Ovary (tissue), 9 donors: ENCODE measurements around the gene EIF3C. TPM values are rescaled to one million over a fixed set of nuclear protein-coding genes. Genes with fewer than 3 reads are reported as not detected.
"Not testable (repeated sequence)": the region's sequence is repeated elsewhere in the genome, so short reads cannot be mapped to it uniquely, and the experiment has no call there.

Source experiments
- DNase-seq, 5 donors: peaks; one replicate each; pipeline ENCODE4 v3.0.0-alpha.2; 2019 to 2020
- H3K27ac ChIP-seq, 2 donors: fragments of 200-600 bp; one replicate each; pipeline versions ENCODE4 v1.5.1 to v1.8.0; 2019 to 2022
- H3K27me3 ChIP-seq: fragments of 200-600 bp; one replicate; pipeline ENCODE4 v1.8.0; 2022
- H3K36me3 ChIP-seq: fragments of 200-600 bp; sonication (generic); one replicate; pipeline ENCODE4 v1.5.1; 2019
- H3K4me1 ChIP-seq: one replicate; pipeline ENCODE4 v1.8.1; 2013; ENCODE audit warnings: mild to moderate bottlenecking, moderate library complexity; ENCODE audit not compliant: insufficient read depth
- H3K4me3 ChIP-seq: fragments of 200-600 bp; sonication (generic); one replicate; pipeline ENCODE4 v1.5.1; 2017
- H3K9me3 ChIP-seq, 2 donors: fragments of 200-600 bp in 1 of 2; sonication (generic) in 1 of 2; one replicate each; pipeline versions ENCODE4 v1.5.1 to v1.8.1; 2013 to 2019; ENCODE audit warnings: mild to moderate bottlenecking in 1 of 2, moderate library complexity in 1 of 2
- WGBS, 3 donors: extraction: QIAGEN DNeasy Blood & Tissue Kit in 1 of 3; methylation state at CpG; one replicate each; pipeline versions ENCODE4 v1.1.5 to v1.1.7; 2013 to 2017; 5-methylcytosine and 5-hydroxymethylcytosine counted together
- intact Hi-C, 4 donors: fragments of 100-400 bp; cut with DNase I; formaldehyde crosslinking; loops; one replicate each; pipeline versions ENCODE4 v1.11.0 to v1.15.1; 2022 to 2023
- polyA plus RNA-seq, 2 donors: library from polyadenylated mRNA; stranded (reverse); fragments of 200-250 nt in 1 of 2; fragments of 350-450 nt in 1 of 2; fragmentation: Illumina TruSeq in 1 of 2; extraction: RNeasy Lipid Tissue Mini Kit (QIAGEN cat#74804) in 1 of 2; gene quantifications; one replicate each; pipeline ENCODE4 v1.2.3, GENCODE V29; 2013 to 2014
- total RNA-seq, 7 donors: library from RNA; depleted of rRNA in 2 of 7; stranded (reverse); fragments of >200 nt in 2 of 7; fragmentation: NEBNext Ultra II Directional in 3 of 7; extraction: Animal tissue kit (Norgen Biotek cat#: 25700) in 3 of 7; gene quantifications; one replicate each; pipeline versions ENCODE4 v1.1.0 to v1.2.4, GENCODE V29; 2016 to 2023
- donor health status: DM: no; HTN: no; CAD: no; lungs with moderate emphysema.
- donor health status: DM: no; HTN: no; CAD: no.
- donor health status: Bipolar disorder and iron deficiency.
- donor health status: DM: yes; HTN: yes; CAD: no.
- donor health status: DM: no; HTN: no; CAD: no.
- donor health status: DM: yes; HTN: yes; CAD: no.

EIF3C gene
- total and polyA plus RNA-seq, 9 donors: 163 to 1,101 (median 544) TPM

GRCh38 chr16:28700349-28700748, 10.9 kb upstream of the EIF3C start:
- 79 to 95% methylated on average over 8 to 16 of the region's 19 CpGs; no CpG with 5 or more reads in 1 of the 3 donors for WGBS, 3 donors
- H3K27ac ChIP-seq, intact Hi-C loops, H3K27me3 ChIP-seq, H3K4me1 ChIP-seq, H3K4me3 ChIP-seq, DNase-seq, H3K36me3 ChIP-seq, H3K9me3 ChIP-seq: not testable (repeated sequence)

- intact Hi-C loops, H3K27ac ChIP-seq, DNase-seq, H3K4me3 ChIP-seq, H3K36me3 ChIP-seq, H3K9me3 ChIP-seq, H3K27me3 ChIP-seq, H3K4me1 ChIP-seq: not testable (repeated sequence)
- WGBS, 3 donors: no CpG with 5 or more reads among the region's 8 CpGs
These were observed 9.9 kb upstream of the EIF3C start for GRCh38 chr16:28701384-28701783.

- H3K27ac ChIP-seq, H3K4me3 ChIP-seq, H3K36me3 ChIP-seq, H3K27me3 ChIP-seq, H3K4me1 ChIP-seq, H3K9me3 ChIP-seq, DNase-seq, intact Hi-C loops: not testable (repeated sequence)
- 82% methylated on average over 6 of the region's 7 CpGs; no CpG with 5 or more reads in 2 of the 3 donors for WGBS, 3 donors
These were observed 7.0 kb upstream of the EIF3C start for GRCh38 chr16:28704246-28704645.

GRCh38 chr16:28722852-28723650, 11.8 kb downstream of the EIF3C start:
- H3K4me3 ChIP-seq, H3K27me3 ChIP-seq, H3K36me3 ChIP-seq, DNase-seq, H3K4me1 ChIP-seq, intact Hi-C loops, H3K9me3 ChIP-seq, H3K27ac ChIP-seq: not testable (repeated sequence)
- WGBS, 3 donors: 88 to 91% (median 90%) methylated on average over 11 to 13 of the region's 15 CpGs

- H3K9me3 ChIP-seq, intact Hi-C loops, H3K27me3 ChIP-seq, H3K27ac ChIP-seq, H3K36me3 ChIP-seq, DNase-seq, H3K4me1 ChIP-seq, H3K4me3 ChIP-seq: not testable (repeated sequence)
- WGBS, 3 donors: no CpG with 5 or more reads among the region's 5 CpGs
These were observed 20.0 kb downstream of the EIF3C start for GRCh38 chr16:28731253-28731652.

GRCh38 chr16:28732455-28733124, 21.3 kb downstream of the EIF3C start:
- H3K27me3 ChIP-seq, H3K36me3 ChIP-seq, intact Hi-C loops, H3K4me1 ChIP-seq, H3K9me3 ChIP-seq, DNase-seq, H3K27ac ChIP-seq, H3K4me3 ChIP-seq: not testable (repeated sequence)
- WGBS, 3 donors: 0 to 78% methylated on average over 1 to 3 of the region's 9 CpGs; no CpG with 5 or more reads in 1 of the 3 donors

GRCh38 chr16:28739787-28740186, 28.5 kb downstream of the EIF3C start:
- H3K4me3 ChIP-seq, H3K9me3 ChIP-seq, H3K4me1 ChIP-seq, H3K27ac ChIP-seq, H3K36me3 ChIP-seq, H3K27me3 ChIP-seq, intact Hi-C loops: not testable (repeated sequence)
- DNase-seq: peak in 1 of 5 donors; percentile 12
- 1% methylated on average over 6 of the region's 9 CpGs; no CpG with 5 or more reads in 2 of the 3 donors for whole genome bisulfite sequencing, 3 donors

GRCh38 chr16:28740631-28741030, 29.4 kb downstream of the EIF3C start:
- intact Hi-C loops: not testable (repeated sequence)
- 1% methylated on average over 12 of the region's 27 CpGs; no CpG with 5 or more reads in 2 of the 3 donors for WGBS, 3 donors

GRCh38 chr16:28741295-28741694, 30.0 kb downstream of the EIF3C start:
- H3K4me3 ChIP-seq, intact Hi-C loops, H3K27ac ChIP-seq, H3K36me3 ChIP-seq, H3K9me3 ChIP-seq, H3K27me3 ChIP-seq, H3K4me1 ChIP-seq: not testable (repeated sequence)
- 58 to 79% methylated on average over 4 of the region's 9 CpGs; no CpG with 5 or more reads in 1 of the 3 donors for WGBS, 3 donors
- peak in 1 of 5 donors; percentile 3 for DNase-seq

More at GRCh38 chr16:28740631-28741030, 29.4 kb downstream of the EIF3C start:
- H3K9me3 ChIP-seq, H3K27me3 ChIP-seq, H3K4me1 ChIP-seq, H3K36me3 ChIP-seq, H3K27ac ChIP-seq, H3K4me3 ChIP-seq: not testable (repeated sequence)
- DNase-seq: peak in 1 of 5 donors; percentile 7

- DNase-seq: peak in 1 of 5 donors; percentile 8
- intact Hi-C loops: not testable (repeated sequence)
- 8 to 79% (median 11%) methylated on average over 8 to 22 of the region's 62 CpGs for WGBS, 3 donors
These were observed 35.5 kb downstream of the EIF3C start for GRCh38 chr16:28746618-28747350.

GRCh38 chr16:28749997-28750465, 38.8 kb downstream of the EIF3C start:
- H3K4me3 ChIP-seq, intact Hi-C loops, H3K9me3 ChIP-seq, H3K36me3 ChIP-seq, H3K4me1 ChIP-seq, H3K27ac ChIP-seq, H3K27me3 ChIP-seq: not testable (repeated sequence)
- peak in 2 of 5 donors; percentile 9 to 36 for DNase-seq
- WGBS, 3 donors: 13 to 23% (median 18%) methylated on average over 18 to 20 of the region's 33 CpGs

More at GRCh38 chr16:28746618-28747350, 35.5 kb downstream of the EIF3C start:
- not testable (repeated sequence) for H3K27me3 ChIP-seq, H3K27ac ChIP-seq, H3K4me3 ChIP-seq, H3K9me3 ChIP-seq, H3K4me1 ChIP-seq, H3K36me3 ChIP-seq
